Activated gamma-delta T cell (primary cell): Measurements from ENCODE around the gene LEO1.
"Not testable (repeated sequence)": the region's sequence is repeated elsewhere in the genome, so short reads cannot be mapped to it uniquely, and the experiment has no call there.

ENCODE experiments used
- DNase-seq: peaks from one replicate; lab custom pipeline; 2025; lab: John Stamatoyannopoulos, UW

Gene LEO1

GRCh38 chr15:52003710-52004109, 32.1 kb upstream of the LEO1 start:
- DNase-seq = no peak

GRCh38 chr15:52003089-52003488, 31.5 kb upstream of the LEO1 start:
- DNase-seq = not testable (repeated sequence)

GRCh38 chr15:52002351-52002750, 30.8 kb upstream of the LEO1 start:
- DNase-seq = no peak

- DNase-seq = no peak
Measured at GRCh38 chr15:51992953-51993352, 21.4 kb upstream of the LEO1 start.

- DNase-seq = no peak
Measured at GRCh38 chr15:51991141-51991540, 19.6 kb upstream of the LEO1 start.

- DNase-seq = no peak
Measured at GRCh38 chr15:51982770-51983103, 11.2 kb upstream of the LEO1 start.

- DNase-seq = no peak
Measured at GRCh38 chr15:51982013-51982769, 10.6 kb upstream of the LEO1 start.

GRCh38 chr15:51973775-51974174, 2.2 kb upstream of the LEO1 start:
- DNase-seq = no peak

GRCh38 chr15:51973220-51973619, 1.6 kb upstream of the LEO1 start:
- no peak for DNase-seq

- DNase-seq = no peak
Measured at GRCh38 chr15:51971032-51971374, 575 bp downstream of the LEO1 start.

- DNase-seq = no peak
Measured at GRCh38 chr15:51970132-51970817, 1.3 kb downstream of the LEO1 start.

GRCh38 chr15:51969728-51970127, 1.9 kb downstream of the LEO1 start:
- no peak for DNase-seq

GRCh38 chr15:51967583-51967982, 4.0 kb downstream of the LEO1 start:
- DNase-seq = no peak

GRCh38 chr15:51966192-51966591, 5.4 kb downstream of the LEO1 start:
- no peak for DNase-seq

GRCh38 chr15:51965691-51966090, 5.9 kb downstream of the LEO1 start:
- DNase-seq = no peak

- DNase-seq = no peak
Measured at GRCh38 chr15:51955504-51955903, 16.1 kb downstream of the LEO1 start.

- DNase-seq = no peak
Measured at GRCh38 chr15:51952805-51953204, 18.8 kb downstream of the LEO1 start.

GRCh38 chr15:51947124-51947523, 24.5 kb downstream of the LEO1 start:
- DNase-seq = no peak

GRCh38 chr15:51939216-51939615, 32.4 kb downstream of the LEO1 start:
- no peak for DNase-seq

GRCh38 chr15:51938286-51938685, 33.3 kb downstream of the LEO1 start:
- DNase-seq = no peak

GRCh38 chr15:51936105-51936478, 35.5 kb downstream of the LEO1 start:
- DNase-seq = no peak

GRCh38 chr15:51935466-51936104, 36.0 kb downstream of the LEO1 start:
- DNase-seq = no peak

- no peak for DNase-seq
Measured at GRCh38 chr15:51932161-51932560, 39.4 kb downstream of the LEO1 start.
